Pancreas (tissue), 10 donors: ENCODE measurements around the gene PDCD4. TPM values are rescaled to one million over a fixed set of nuclear protein-coding genes. Genes with fewer than 3 reads are reported as not detected.
A peak's percentile ranks its signal among the peaks of the same experiment; 100 is the strongest.

Experiments
- ATAC-seq, 4 donors: fragments of 200-7000 bp; cut with Tn5 transposase; one replicate each; pipeline versions ENCODE4 v1.8.0 to v1.9.1; 2020; ENCODE audit warnings: mild to moderate bottlenecking in 4 of 4, moderate library complexity in 4 of 4
- DNase-seq, 6 donors: peaks; one replicate each; pipeline ENCODE4 v3.0.0-alpha.2; 2020
- FAIRE-seq: peaks from 2 replicates; lab custom pipeline; 2012; peaks lifted over from hg19 to GRCh38; lab: Jason Lieb, UNC
- H3K27ac ChIP-seq, 4 donors: fragments of 200-600 bp; sonication (generic); 1 replicate in 3 of 4; 2 replicates in 1 of 4; pipeline versions ENCODE4 v1.5.0 to v1.8.0; 2020
- H3K27me3 ChIP-seq, 4 donors: fragments of 200-600 bp; one replicate each; pipeline ENCODE4 v1.8.0; 2021
- H3K36me3 ChIP-seq, 3 donors: fragments of 200-600 bp; sonication (generic) in 1 of 3; one replicate each; pipeline versions ENCODE4 v1.5.0 to v1.8.0; 2020 to 2021
- H3K4me1 ChIP-seq, 3 donors: fragments of 200-600 bp; one replicate each; pipeline ENCODE4 v1.8.0; 2021
- H3K4me3 ChIP-seq, 4 donors: fragments of 200-600 bp; sonication (generic) in 2 of 4; one replicate each; pipeline versions ENCODE4 v1.5.0 to v1.8.0; 2020 to 2021
- H3K9me3 ChIP-seq, 4 donors: fragments of 200-600 bp; one replicate each; pipeline ENCODE4 v1.8.0; 2021
- CTCF ChIP-seq, 4 donors: fragments of 200-600 bp; sonication (generic) in 3 of 4; IDR thresholded peaks; one replicate each; pipeline versions ENCODE4 v1.5.0 to v1.8.0; 2021; ENCODE audit warnings: antibody characterized with exemption in 4 of 4
- WGBS, 2 donors: extraction: QIAGEN DNeasy Blood & Tissue Kit; methylation state at CpG; one replicate each; pipeline ENCODE4 v1.1.7; 2013; 5-methylcytosine and 5-hydroxymethylcytosine counted together
- intact Hi-C, 3 donors: fragments of 100-400 bp; cut with DNase I; formaldehyde crosslinking; loops; one replicate each; pipeline versions ENCODE4 v1.11.1 to v1.14.2; 2022
- polyA plus RNA-seq, 2 donors: library from polyadenylated mRNA; stranded (reverse); fragments of 200-250 nt; gene quantifications; one replicate each; pipeline ENCODE4 v1.2.3, GENCODE V29; 2013
- total RNA-seq, 6 donors: library from RNA; stranded (reverse); fragmentation: NEBNext Ultra II Directional in 4 of 6; extraction: Animal tissue kit (Norgen Biotek cat#: 25700) in 4 of 6; gene quantifications; one replicate each; pipeline versions ENCODE4 v1.2.1 to v1.2.4, GENCODE V29; 2021 to 2023
- donor health status: healthy with polysubstance abuse.
- donor health status: DM: no; HTN: no; CAD: no; lungs with moderate emphysema.
- donor health status: DM: no; HTN: no; CAD: no.
- donor health status: control.
- donor health status: control.
- donor health status: Bipolar disorder and iron deficiency.
- donor health status: DM: yes; HTN: yes; CAD: no.
- donor health status: DM: no; HTN: no; CAD: no.
- donor health status: DM: no; HTN: no; CAD: no.
- donor health status: DM: yes; HTN: yes; CAD: no.

Gene PDCD4
- total and polyA plus RNA-seq, 8 donors: 283 to 679 (median 458) TPM

DNA sequence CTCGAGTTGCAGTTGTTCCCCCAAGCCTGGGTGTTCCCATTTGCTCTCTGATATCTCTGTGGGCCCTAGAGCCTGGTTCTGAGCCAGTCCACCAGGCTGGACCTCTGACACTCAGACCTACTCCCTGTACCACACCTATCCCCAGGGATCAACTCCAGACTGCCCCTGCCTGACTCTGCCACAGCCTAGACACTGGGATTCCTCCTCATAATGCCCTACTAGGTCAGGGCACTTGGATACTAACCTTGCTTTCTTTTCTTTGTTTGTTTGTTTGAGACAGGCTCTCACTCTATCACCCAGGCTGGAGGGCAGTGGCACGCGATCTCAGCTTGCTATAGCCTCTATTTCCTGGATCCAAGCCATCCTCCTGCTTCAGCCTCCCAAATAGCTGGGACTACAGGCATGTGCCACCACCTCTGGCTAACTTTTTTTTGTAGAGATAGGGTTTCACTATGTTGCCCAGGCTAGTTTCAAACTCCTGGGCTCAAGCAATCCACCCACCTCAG, 30.8 kb upstream of the PDCD4 start:
- H3K4me1 ChIP-seq: peaks cover 58 to 77% (median 76%) of the 10 kb centered on the region in 3 donors
- intact Hi-C loops: no loop called here
- no peak for TF ChIP-seq CTCF (IDR thresholded peaks at IDR 0.05)
- H3K27me3 ChIP-seq: no peaks in the 10 kb centered on the region
- ATAC-seq: no peak
- H3K4me3 ChIP-seq: no peak overlapping the region
- FAIRE-seq: no peak
- H3K9me3 ChIP-seq: no peaks in the 10 kb centered on the region
- DNase-seq: peak in 1 of 6 donors; percentile 14
- WGBS, 2 donors: 49 to 54% methylated on average over 3 of the region's 3 CpGs
- H3K27ac ChIP-seq: peak overlapping the region in 3 of 4 donors; percentile 42 to 94 (median 93)
- no peaks in the 10 kb centered on the region for H3K36me3 ChIP-seq

DNA sequence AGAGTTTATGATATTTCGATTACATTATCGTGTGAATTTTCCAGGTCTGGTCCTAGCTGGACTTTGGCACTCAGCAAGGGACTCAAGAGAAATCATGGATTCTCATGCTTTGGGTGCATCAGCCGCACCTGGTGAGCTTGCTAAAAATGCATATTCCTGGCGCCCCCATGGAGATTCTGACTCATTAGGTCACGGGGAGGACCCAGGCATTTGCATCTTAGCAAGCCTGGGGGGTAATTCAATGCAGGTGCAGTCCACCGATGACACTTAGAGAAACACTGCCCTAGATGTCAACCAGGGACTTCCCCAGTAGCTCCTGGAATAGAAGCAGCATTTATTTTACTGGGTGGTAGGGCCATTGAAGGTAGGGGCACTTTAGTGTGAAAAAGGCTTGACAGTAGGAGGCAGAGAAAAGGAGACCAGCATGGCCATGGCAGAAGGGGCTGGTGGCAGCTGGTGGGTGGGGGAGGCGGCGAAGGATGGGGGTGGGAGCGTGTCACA, 29.9 kb upstream of the PDCD4 start:
- TF ChIP-seq CTCF (IDR thresholded peaks at IDR 0.05): no peak
- 75 to 81% methylated on average over 9 of the region's 9 CpGs for WGBS, 2 donors
- DNase-seq (peak in 1 of 6 donors; percentile 10), FAIRE-seq (no peak), ATAC-seq (no peak)
- Histone ChIP-seq H3K36me3 (no peaks in the 10 kb centered on the region), H3K9me3 (no peaks in the 10 kb centered on the region), H3K4me3 (no peak overlapping the region), H3K27me3 (no peaks in the 10 kb centered on the region), H3K4me1 (peaks cover 66 to 76% (median 74%) of the 10 kb centered on the region in 3 donors), H3K27ac (peak overlapping the region in 3 of 4 donors; percentile 90 to 94 (median 93))
- intact Hi-C loops: no loop called here

GRCh38 chr10:110842326-110842904, 29.3 kb upstream of the PDCD4 start:
- H3K4me3 ChIP-seq: no peak overlapping the region
- H3K36me3 ChIP-seq: no peaks in the 10 kb centered on the region
- no peak for TF ChIP-seq CTCF (IDR thresholded peaks at IDR 0.05)
- H3K27ac ChIP-seq: peak overlapping the region; percentile 90 to 94 (median 92)
- ATAC-seq (no peak), FAIRE-seq (no peak), DNase-seq (peak in 1 of 6 donors; percentile 11)
- H3K4me1 ChIP-seq: peaks cover 72 to 77% (median 74%) of the 10 kb centered on the region in 3 donors
- no peaks in the 10 kb centered on the region for H3K27me3 ChIP-seq
- intact Hi-C loops: no loop called here
- WGBS, 2 donors: 66 to 73% methylated on average over 7 of the region's 7 CpGs
- no peaks in the 10 kb centered on the region for H3K9me3 ChIP-seq

- no peak overlapping the region for H3K4me3 ChIP-seq
- intact Hi-C loops: no loop called here
- FAIRE-seq (no peak), ATAC-seq (no peak), DNase-seq (peak in 2 of 6 donors; percentile 9 to 35)
- no peaks in the 10 kb centered on the region for H3K27me3 ChIP-seq
- no peaks in the 10 kb centered on the region for H3K9me3 ChIP-seq
- no peaks in the 10 kb centered on the region for H3K36me3 ChIP-seq
- H3K4me1 ChIP-seq: peaks cover 74 to 82% (median 74%) of the 10 kb centered on the region in 3 donors
- WGBS, 2 donors: 42 to 50% methylated on average over 2 of the region's 2 CpGs
- H3K27ac ChIP-seq: peak overlapping the region; percentile 90 to 94 (median 92)
- no peak for TF ChIP-seq CTCF (IDR thresholded peaks at IDR 0.05)
Measured at GRCh38 chr10:110843031-110843430, 28.7 kb upstream of the PDCD4 start.
